Neural progenitor cell (in vitro differentiated cells): ENCODE results near the gene MESD. TPM values are rescaled to one million over a fixed set of nuclear protein-coding genes. Genes with fewer than 3 reads are reported as not detected.

Experiments
- DNase-seq: peaks from one replicate; pipeline ENCODE4 v3.0.0-alpha.2; 2016; ENCODE audit warnings: low spot score
- H2AFZ ChIP-seq: fragments of 200-600 bp; sonication (generic); replicated peaks from 2 replicates; pipeline ENCODE4 v1.6.1; 2016; ENCODE audit warnings: antibody characterized with exemption
- H3F3A ChIP-seq: fragments of 200-600 bp; sonication (generic); 2 replicates; pipeline ENCODE4 v1.6.1; 2016; ENCODE audit warnings: antibody characterized with exemption, low read depth
- H3K27ac ChIP-seq: fragments of 200-600 bp; sonication (generic); 2 replicates; pipeline ENCODE4 v1.5.1; 2016; ENCODE audit warnings: mild to moderate bottlenecking
- H3K27me3 ChIP-seq: fragments of 200-600 bp; sonication (generic); 2 replicates; pipeline ENCODE4 v1.6.1; 2016; ENCODE audit warnings: mild to moderate bottlenecking, moderate library complexity
- H3K36me3 ChIP-seq: fragments of 200-600 bp; sonication (generic); 2 replicates; pipeline ENCODE4 v1.5.1; 2016
- H3K4me1 ChIP-seq: fragments of 200-600 bp; sonication (generic); 2 replicates; pipeline ENCODE4 v1.6.1; 2016; ENCODE audit warnings: mixed run types
- H3K4me2 ChIP-seq: fragments of 200-600 bp; sonication (generic); 2 replicates; pipeline ENCODE4 v1.6.1; 2016
- H3K4me3 ChIP-seq: fragments of 200-600 bp; sonication (generic); 2 replicates; pipeline ENCODE4 v1.5.1; 2016
- H3K79me2 ChIP-seq: fragments of 200-600 bp; sonication (generic); 2 replicates; pipeline ENCODE4 v1.6.1; 2016; ENCODE audit warnings: low read depth
- H3K9ac ChIP-seq: fragments of 200-600 bp; sonication (generic); 2 replicates; pipeline ENCODE4 v1.6.1; 2016
- H3K9me3 ChIP-seq: fragments of 200-600 bp; sonication (generic); 2 replicates; pipeline ENCODE4 v1.5.1; 2016; ENCODE audit warnings: low read depth
- H4K20me1 ChIP-seq: fragments of 200-600 bp; sonication (generic); 2 replicates; pipeline ENCODE4 v1.6.1; 2016; ENCODE audit warnings: low read depth
- H3K27ac Mint-ChIP-seq: 3 replicates; pipeline ENCODE4 v1.8.0; 2021; ENCODE audit warnings: mixed read lengths
- H3K27me3 Mint-ChIP-seq: 2 replicates; pipeline ENCODE4 v1.8.0; 2022; ENCODE audit warnings: low read depth, mild to moderate bottlenecking, inconsistent platforms, moderate library complexity, mixed read lengths; ENCODE audit not compliant: insufficient read depth
- H3K36me3 Mint-ChIP-seq: 3 replicates; pipeline ENCODE4 v1.8.0; 2021; ENCODE audit warnings: mixed read lengths
- H3K4me1 Mint-ChIP-seq: 3 replicates; pipeline ENCODE4 v1.8.0; 2021; ENCODE audit warnings: mixed read lengths
- H3K4me3 Mint-ChIP-seq: 3 replicates; pipeline ENCODE4 v1.8.0; 2021; ENCODE audit warnings: mild to moderate bottlenecking, moderate library complexity, mixed read lengths
- H3K9me3 Mint-ChIP-seq: 3 replicates; pipeline ENCODE4 v1.8.0; 2020; ENCODE audit warnings: mixed read lengths
- CTCF ChIP-seq: fragments of 200-600 bp; sonication (generic); IDR thresholded peaks from 2 replicates; pipeline ENCODE4 v1.5.1; 2017; ENCODE audit warnings: antibody characterized with exemption, mild to moderate bottlenecking
- EZH2 ChIP-seq: fragments of 200-600 bp; sonication (generic); IDR thresholded peaks from 2 replicates; pipeline ENCODE4 v1.6.1; 2017; ENCODE audit warnings: antibody characterized with exemption, mild to moderate bottlenecking, moderate library complexity
- EZH2phosphoT487 ChIP-seq: fragments of 200-600 bp; sonication (generic); IDR thresholded peaks from 2 replicates; pipeline ENCODE4 v1.6.1; 2017; ENCODE audit warnings: antibody characterized with exemption
- total RNA-seq: library from RNA; depleted of rRNA; stranded (reverse); fragments of >200 nt; gene quantifications from 2 replicates; pipeline ENCODE4 v1.2.3, GENCODE V29; 2015; ENCODE audit warnings: low replicate concordance

MESD gene
- total RNA-seq, 1 donor from 2014 or later, result 31.5 TPM

- Mint-ChIP-seq H3K9me3 (no peaks in the 10 kb centered on the region), H3K4me1 (no peaks in the 10 kb centered on the region), H3K4me3 (no peak overlapping the region), H3K27me3 (no peaks in the 10 kb centered on the region), H3K36me3 (no peaks in the 10 kb centered on the region), H3K27ac (no peak overlapping the region)
- H3K79me2 ChIP-seq, result no peaks in the 10 kb centered on the region
- no peak overlapping the region for H2AFZ ChIP-seq
- no peaks in the 10 kb centered on the region for H3K4me1 ChIP-seq
- no peaks in the 10 kb centered on the region for H3F3A ChIP-seq
- DNase-seq, result no peak
- H3K9me3 ChIP-seq, result no peaks in the 10 kb centered on the region
- no peak overlapping the region for H3K4me2 ChIP-seq
- no peak overlapping the region for H3K27ac ChIP-seq
- H3K9ac ChIP-seq, result no peak overlapping the region
- H3K36me3 ChIP-seq, result no peaks in the 10 kb centered on the region
- no peak overlapping the region for H3K4me3 ChIP-seq
- no peaks in the 10 kb centered on the region for H4K20me1 ChIP-seq
- TF ChIP-seq EZH2, result no peak
- no peak for TF ChIP-seq CTCF
- TF ChIP-seq EZH2phosphoT487, result no peak
- H3K27me3 ChIP-seq, result no peaks in the 10 kb centered on the region
Observed at GRCh38 chr15:80920271-80920699, 69.3 kb downstream of the MESD start.

GRCh38 chr15:80918196-80918783 lies 71.3 kb downstream of the MESD start:
- H3K27ac ChIP-seq, result no peak overlapping the region
- no peaks in the 10 kb centered on the region for H3F3A ChIP-seq
- no peaks in the 10 kb centered on the region for H3K27me3 ChIP-seq
- no peaks in the 10 kb centered on the region for H4K20me1 ChIP-seq
- Mint-ChIP-seq H3K4me1 (no peaks in the 10 kb centered on the region), H3K36me3 (no peaks in the 10 kb centered on the region), H3K4me3 (no peak overlapping the region), H3K9me3 (no peaks in the 10 kb centered on the region), H3K27ac (no peak overlapping the region), H3K27me3 (no peaks in the 10 kb centered on the region)
- no peaks in the 10 kb centered on the region for H3K36me3 ChIP-seq
- DNase-seq, result no peak
- no peaks in the 10 kb centered on the region for H3K79me2 ChIP-seq
- H3K4me2 ChIP-seq, result no peak overlapping the region
- TF ChIP-seq EZH2 (no peak), CTCF (no peak), EZH2phosphoT487 (no peak)
- no peaks in the 10 kb centered on the region for H3K9me3 ChIP-seq
- H3K9ac ChIP-seq, result no peak overlapping the region
- H3K4me1 ChIP-seq, result no peaks in the 10 kb centered on the region
- no peak overlapping the region for H3K4me3 ChIP-seq
- H2AFZ ChIP-seq, result no peak overlapping the region

DNA sequence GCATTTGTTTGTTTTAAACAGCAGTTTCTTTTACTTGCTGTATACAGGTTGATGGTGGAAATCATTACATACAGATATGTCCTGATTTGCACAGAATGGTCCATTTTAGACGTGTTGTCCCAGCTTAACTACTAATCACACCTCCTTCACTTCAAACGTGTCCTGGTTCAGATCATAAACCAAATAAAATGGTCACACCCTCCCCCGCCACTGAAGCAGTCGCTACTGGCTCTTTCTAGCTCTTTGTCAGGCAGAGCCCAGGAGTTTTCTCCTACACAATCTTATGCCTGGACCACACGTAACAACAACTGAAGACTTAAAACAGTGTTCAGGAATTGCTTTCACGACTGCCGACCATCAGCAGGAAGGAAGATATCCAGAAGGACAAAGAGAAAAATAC lies 73.6 kb downstream of the MESD start:
- H3K36me3 Mint-ChIP-seq, result no peaks in the 10 kb centered on the region
- Histone ChIP-seq H3K9ac (no peak overlapping the region), H3K4me1 (no peaks in the 10 kb centered on the region), H3K79me2 (no peaks in the 10 kb centered on the region), H4K20me1 (no peaks in the 10 kb centered on the region), H3K36me3 (no peaks in the 10 kb centered on the region), H3K4me2 (no peak overlapping the region), H3F3A (no peaks in the 10 kb centered on the region), H3K27ac (no peak overlapping the region), H3K9me3 (no peaks in the 10 kb centered on the region), H3K27me3 (no peaks in the 10 kb centered on the region), H3K4me3 (no peak overlapping the region), H2AFZ (no peak overlapping the region)
- DNase-seq, result no peak
- no peaks in the 10 kb centered on the region for H3K9me3 Mint-ChIP-seq
- no peaks in the 10 kb centered on the region for H3K27me3 Mint-ChIP-seq
- no peak overlapping the region for H3K27ac Mint-ChIP-seq
- H3K4me1 Mint-ChIP-seq, result no peaks in the 10 kb centered on the region
- H3K4me3 Mint-ChIP-seq, result no peak overlapping the region
- TF ChIP-seq EZH2 (no peak), EZH2phosphoT487 (no peak), CTCF (no peak)
